ENCODE measurements around the gene KLK11.
"Not testable (repeated sequence)": the region's sequence is repeated elsewhere in the genome, so short reads cannot be mapped to it uniquely, and the experiment has no call there.

The KLK11 gene

DNA sequence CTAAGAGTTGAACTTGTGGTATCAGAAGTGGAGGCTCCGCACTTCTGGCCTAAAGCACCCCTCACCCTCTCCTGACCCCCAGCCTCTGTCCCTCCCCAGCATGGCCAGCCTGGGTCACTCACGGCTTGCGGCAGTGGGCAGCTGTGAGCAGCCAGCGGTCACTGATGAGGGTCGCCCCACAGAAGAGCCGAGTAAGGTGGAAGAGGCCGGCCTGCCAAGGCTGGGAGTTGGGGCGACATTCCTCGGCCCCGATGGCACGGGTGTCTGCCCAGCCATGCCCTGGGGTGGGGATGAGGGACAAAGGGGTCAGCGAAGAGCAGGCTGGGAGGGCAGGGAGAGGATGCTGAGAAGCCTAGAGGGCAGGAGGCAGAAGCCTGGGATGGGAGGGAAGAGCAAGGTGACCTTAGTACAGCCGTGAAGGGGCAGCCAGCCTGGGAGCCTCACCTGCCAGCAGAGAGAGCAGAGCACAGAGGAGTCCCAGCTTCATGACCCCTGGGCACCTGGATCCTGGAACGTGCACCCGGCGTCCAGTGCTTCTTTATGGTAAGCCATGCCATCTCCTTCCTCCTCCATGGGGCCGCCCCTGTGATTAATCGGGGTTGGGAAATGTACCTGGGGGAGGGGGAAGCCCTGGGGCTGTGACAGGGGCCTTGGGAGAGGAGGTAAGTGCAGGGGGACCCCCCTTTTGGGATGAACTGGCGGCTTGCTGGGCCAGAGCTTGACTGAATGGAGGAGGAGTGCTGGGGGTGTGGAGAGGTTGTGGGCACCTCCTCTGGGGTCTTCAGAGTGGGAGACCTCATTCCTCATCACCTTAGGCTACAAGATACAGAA, 17.1 kb downstream of the KLK11 start:
- DNase-seq (ENCODE audit: low read depth, low spot score) = no peak
- peak overlapping the region; percentile 92 for H3K27ac ChIP-seq

DNA sequence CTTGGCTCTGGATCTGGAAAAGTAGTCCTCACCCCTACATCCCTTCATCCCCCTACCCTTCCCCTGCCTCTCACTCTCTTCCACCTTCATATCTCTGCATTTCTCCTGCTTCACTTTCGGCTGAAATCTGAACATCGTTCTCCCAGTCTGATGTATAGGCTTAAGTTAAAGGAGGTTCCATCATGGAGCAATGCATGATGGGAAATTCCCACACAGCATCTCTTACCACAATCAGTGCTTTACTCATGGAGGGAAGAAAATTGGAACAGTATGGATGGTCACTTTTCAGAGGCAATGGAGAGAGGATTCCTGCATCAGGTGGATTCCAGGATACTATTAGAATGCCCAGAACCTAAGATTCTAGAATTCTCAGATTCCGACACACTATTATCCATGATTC, 18.9 kb downstream of the KLK11 start:
- no peak for DNase-seq (ENCODE audit: low read depth, low spot score)
- no peak overlapping the region for H3K27ac ChIP-seq

- DNase-seq (ENCODE audit: low read depth, low spot score) = no peak
- no peak overlapping the region for H3K27ac ChIP-seq
Observed at GRCh38 chr19:51006406-51006805, 20.0 kb downstream of the KLK11 start.

DNA sequence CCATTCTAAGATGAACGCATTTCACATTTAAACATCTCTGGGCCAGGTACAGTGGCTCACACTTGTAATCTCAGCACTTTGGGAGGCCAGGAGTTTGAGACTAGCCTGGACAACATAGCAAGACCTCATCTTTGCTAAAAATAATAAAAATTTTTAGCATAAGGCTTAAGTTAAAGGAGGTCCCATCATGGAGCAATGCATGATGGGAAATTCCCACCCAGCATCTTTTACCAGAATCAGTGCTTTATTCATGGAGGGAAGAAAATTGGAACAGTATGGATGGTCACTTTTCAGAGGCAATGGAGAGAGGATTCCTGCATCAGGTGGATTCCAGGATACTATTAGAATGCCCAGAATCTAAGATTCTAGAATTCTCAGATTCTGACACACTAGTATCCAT, 21.2 kb downstream of the KLK11 start:
- no peak overlapping the region for H3K27ac ChIP-seq
- no peak for DNase-seq (ENCODE audit: low read depth, low spot score)

DNA sequence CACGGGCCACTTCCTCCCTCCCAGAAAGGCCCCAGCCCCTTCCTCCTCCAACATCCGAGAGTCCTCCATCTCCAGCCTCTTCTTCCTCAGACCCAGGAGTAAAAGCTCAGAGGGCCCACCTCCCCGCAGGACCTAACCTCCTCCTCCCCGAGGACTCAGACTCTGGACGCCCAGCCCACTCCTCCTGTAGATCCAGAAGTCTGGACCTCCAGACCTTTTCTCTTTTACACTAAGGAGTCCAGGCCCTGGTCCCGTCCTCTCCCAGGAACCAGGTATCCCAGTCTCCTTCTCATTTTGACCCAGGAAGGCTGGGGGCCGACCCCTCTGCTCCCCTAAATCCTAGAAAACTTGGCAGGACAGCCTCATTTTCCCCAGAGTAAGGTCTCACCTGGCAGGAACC, 23.1 kb downstream of the KLK11 start:
- H3K27ac ChIP-seq = no peak overlapping the region
- no peak for DNase-seq (ENCODE audit: low read depth, low spot score)

- peak overlapping the region; percentile 64 for H3K27ac ChIP-seq
- DNase-seq (ENCODE audit: low read depth, low spot score) = no peak
Observed at GRCh38 chr19:51002542-51003311, 23.7 kb downstream of the KLK11 start.

- DNase-seq (ENCODE audit: low read depth, low spot score) = no peak
- H3K27ac ChIP-seq = peak overlapping the region; percentile 64
Observed at GRCh38 chr19:51002089-51002532, 24.3 kb downstream of the KLK11 start.

GRCh38 chr19:51001515-51001914, 24.9 kb downstream of the KLK11 start, which contains the start of gene KLK8:
Gene KLK8 (minus strand): TSS chr19:51001604. CDS start chr19:51001167, 437 bp downstream.
- H3K27ac ChIP-seq = peak within 1 kb of the TSS; percentile 64
- no peak for DNase-seq (ENCODE audit: low read depth, low spot score)

DNA sequence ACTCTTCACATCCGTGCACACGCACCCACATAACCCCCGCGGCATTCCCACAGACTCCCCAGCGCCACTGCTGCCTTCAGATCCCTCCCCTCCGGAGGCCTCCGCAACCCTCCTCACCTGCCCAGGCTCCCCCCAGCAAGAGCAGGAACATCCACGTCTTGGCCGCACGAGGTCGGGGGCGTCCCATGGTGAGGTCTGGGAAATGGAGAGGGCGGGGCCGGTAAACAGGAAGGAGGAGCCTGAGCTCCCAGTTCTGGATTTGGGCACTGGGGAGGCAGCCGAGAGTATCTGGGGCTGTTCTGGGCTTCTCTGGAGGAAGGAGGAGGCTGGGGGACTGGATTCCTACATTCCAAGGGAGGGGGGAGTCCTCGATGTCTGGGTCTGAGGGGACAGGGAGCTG, 25.4 kb downstream of the KLK11 start:
- peak overlapping the region; percentile 64 for H3K27ac ChIP-seq
- no peak for DNase-seq (ENCODE audit: low read depth, low spot score)

DNA sequence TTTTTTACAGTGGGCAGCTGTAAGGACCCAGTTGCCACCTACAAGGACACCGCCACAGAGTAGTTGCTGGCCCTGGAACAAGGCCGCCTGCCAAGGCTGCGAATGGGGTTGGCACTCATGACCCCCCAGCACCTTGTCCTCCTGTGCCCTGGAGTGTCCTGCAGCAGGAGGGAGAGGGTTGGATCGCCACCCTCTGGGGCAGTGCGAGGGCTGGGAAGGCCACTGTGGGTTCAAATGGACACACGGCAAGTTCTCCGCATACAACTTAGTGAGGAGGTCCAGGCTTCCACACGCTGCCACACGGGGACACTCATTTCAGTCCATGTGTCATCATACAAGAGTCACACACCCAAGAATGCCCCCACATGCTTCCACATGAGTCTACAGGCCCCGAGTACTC, 26.0 kb downstream of the KLK11 start:
- peak overlapping the region; percentile 64 for H3K27ac ChIP-seq
- DNase-seq (ENCODE audit: low read depth, low spot score) = no peak

- DNase-seq (ENCODE audit: low read depth, low spot score) = no peak
- H3K27ac ChIP-seq = no peak overlapping the region
Observed at GRCh38 chr19:50998686-50999085, 27.7 kb downstream of the KLK11 start.

GRCh38 chr19:50998061-50998460, 28.4 kb downstream of the KLK11 start:
- no peak for DNase-seq (ENCODE audit: low read depth, low spot score)
- H3K27ac ChIP-seq = no peak overlapping the region

- H3K27ac ChIP-seq = peak overlapping the region; percentile 86
- no peak for DNase-seq (ENCODE audit: low read depth, low spot score)
Observed at GRCh38 chr19:50994129-50994528, 32.3 kb downstream of the KLK11 start.

DNA sequence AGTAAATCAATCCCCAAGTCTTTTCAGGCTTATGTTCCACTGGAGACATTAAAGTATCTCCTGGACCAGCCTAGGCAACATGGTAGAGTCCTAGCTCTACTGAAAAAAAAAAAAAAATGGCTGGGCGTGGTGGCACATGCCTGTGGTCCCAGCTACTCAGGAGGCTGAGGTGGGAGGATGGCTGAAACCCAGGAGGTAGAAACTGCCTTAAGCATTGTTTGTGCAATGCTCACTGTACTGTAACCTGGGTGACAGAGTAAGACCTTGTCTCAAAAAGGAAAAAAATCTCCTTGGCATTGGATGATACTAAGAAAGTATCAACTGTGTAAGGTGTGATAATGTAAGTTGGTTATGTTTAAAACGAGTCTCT, 33.8 kb downstream of the KLK11 start:
- peak overlapping the region; percentile 86 for H3K27ac ChIP-seq
- peak; percentile 86 for DNase-seq (ENCODE audit: low read depth, low spot score)

DNA sequence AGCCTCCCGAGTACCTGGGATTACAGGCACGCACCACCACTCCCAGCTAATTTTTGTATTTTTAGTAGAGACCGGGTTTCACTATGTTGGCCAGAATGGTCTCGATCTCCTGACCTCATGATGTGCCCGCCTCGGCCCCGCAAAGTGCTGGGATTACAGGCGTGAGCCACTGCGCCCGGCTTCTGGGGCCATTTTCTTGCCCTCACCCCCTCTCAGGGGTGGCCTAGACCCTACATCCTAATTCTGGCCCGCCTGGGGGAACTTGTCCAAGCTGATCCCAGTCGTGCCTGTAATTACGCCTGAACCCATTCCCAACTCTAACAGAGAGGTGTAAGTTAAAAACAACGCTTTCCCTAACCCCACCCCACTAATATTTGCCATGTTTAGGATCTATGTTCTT, 42.0 kb downstream of the KLK11 start:
- peak overlapping the region; percentile 48 for H3K27ac ChIP-seq
- not testable (repeated sequence) for DNase-seq (ENCODE audit: low read depth, low spot score)

DNA sequence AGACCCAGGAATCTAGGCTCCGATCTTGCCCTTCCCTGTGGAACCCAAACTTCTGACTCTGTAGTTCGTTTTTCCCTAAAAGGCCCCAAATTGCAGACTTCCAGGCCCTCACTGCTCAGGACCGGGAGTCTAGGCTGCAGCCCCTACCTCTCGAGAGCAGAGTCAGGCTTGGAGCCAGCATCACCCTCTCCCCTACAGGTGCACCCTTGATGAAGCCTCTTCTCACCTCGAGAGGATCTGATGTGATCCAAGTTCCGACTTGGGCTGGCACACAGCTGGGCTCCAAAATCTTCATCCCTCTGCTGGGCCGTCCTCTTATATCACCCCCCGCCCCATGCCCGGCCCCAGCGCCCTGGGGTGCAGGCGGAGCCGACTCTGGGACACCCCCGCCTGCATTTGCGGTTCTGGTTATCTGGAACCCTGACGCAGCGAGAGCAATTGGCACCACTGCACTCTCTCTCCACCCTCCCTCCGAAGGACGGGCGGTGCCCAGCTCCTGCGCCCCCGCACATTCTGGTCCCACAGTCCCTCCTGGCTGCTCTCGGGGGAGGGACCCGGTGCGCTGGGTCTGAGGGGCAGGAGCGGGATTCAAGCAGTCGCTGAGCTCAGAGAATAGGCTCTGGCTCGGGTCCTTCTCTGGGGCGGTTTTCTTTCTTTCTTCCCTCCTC, 42.7 kb downstream of the KLK11 start, which contains the start of gene KLK7:
Gene KLK7, minus strand, starts transcription at position 293 of the 668 bp plus-strand sequence. CDS start 1,518 bp downstream, outside the sequence.
- no peak for DNase-seq (ENCODE audit: low read depth, low spot score)
- peak within 1 kb of the TSS; percentile 48 for H3K27ac ChIP-seq

DNA sequence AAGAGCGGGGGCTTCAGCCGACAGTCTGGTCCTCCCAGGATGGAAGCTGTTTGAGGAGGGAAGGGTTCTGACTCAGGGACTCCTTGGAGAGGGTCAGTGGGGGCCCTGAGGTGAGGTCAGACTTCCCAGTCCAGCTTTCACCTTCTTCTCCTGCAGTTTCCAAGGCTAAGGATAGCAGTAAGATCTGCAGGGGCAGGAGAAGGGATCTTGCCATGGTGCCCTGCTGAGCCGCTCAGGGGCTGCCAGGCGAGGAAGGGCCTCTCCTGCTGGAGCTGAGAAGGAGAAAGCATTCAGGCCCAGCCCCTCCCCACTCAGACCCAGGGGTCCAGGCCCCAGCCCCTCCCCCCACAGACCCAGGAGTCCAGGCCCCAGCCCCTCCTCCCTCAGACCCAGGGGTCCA, 44.2 kb downstream of the KLK11 start:
- H3K27ac ChIP-seq = peak overlapping the region; percentile 37
- no peak for DNase-seq (ENCODE audit: low read depth, low spot score)

DNA sequence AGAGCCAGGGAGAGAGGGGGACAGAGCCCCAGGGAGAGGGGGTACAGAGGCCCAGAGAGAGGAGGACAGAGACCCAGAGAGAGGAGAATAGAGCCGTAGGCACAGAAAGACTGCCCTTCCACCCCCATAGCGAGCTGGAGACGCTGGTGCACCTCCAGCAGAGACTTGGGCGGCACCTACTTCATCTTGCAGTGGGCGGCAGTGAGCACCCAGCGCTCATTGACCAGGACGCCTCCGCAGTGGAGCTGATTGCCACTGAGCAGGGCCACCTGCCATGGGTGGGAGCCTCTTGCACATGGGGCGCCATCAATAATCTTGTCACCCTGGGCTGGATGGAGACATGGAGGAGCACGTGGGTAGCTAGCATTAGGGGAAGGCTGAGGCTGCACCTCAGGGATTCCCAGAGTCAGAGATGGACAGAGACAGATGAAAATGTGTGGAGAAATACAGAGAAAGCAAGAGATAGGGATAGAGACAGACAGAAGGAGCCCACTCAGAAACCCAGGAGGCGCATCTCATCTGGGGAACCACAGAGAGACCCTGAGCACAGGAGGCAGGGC, 44.7 kb downstream of the KLK11 start:
- DNase-seq (ENCODE audit: low read depth, low spot score) = no peak
- H3K27ac ChIP-seq = peak overlapping the region; percentile 37

GRCh38 chr19:50980208-50980607, 46.2 kb downstream of the KLK11 start:
- no peak for DNase-seq (ENCODE audit: low read depth, low spot score)
- no peak overlapping the region for H3K27ac ChIP-seq

GRCh38 chr19:50979758-50980157, 46.7 kb downstream of the KLK11 start:
- no peak for DNase-seq (ENCODE audit: low read depth, low spot score)
- H3K27ac ChIP-seq = peak overlapping the region; percentile 13
